DOHH2 (cell line): ENCODE measurements around the gene LIMS2.

Source experiments
- H3F3A ChIP-seq: fragments of 200-600 bp; sonication (generic), shearing (Covaris generic); 2 replicates; pipeline ENCODE4 v1.6.0; 2016; ENCODE audit warnings: antibody characterized with exemption, mild to moderate bottlenecking; ENCODE audit not compliant: control insufficient read depth, insufficient read depth
- H3K27ac ChIP-seq: fragments of 200-600 bp; sonication (generic); 2 replicates; pipeline ENCODE4 v1.5.1; 2014; ENCODE audit warnings: low read depth, mild to moderate bottlenecking, low read length, moderate library complexity
- H3K27me3 ChIP-seq: fragments of 200-600 bp; sonication (generic); 2 replicates; pipeline ENCODE4 v1.6.1; 2014; ENCODE audit warnings: mild to moderate bottlenecking, low read length, mixed read lengths; ENCODE audit not compliant: control insufficient read depth
- H3K36me3 ChIP-seq: fragments of 200-600 bp; sonication (generic); 2 replicates; pipeline ENCODE4 v1.6.1; 2014; ENCODE audit warnings: mild to moderate bottlenecking, low read length, moderate library complexity, mixed read lengths; ENCODE audit not compliant: control insufficient read depth
- H3K4me1 ChIP-seq: fragments of 200-600 bp; sonication (generic); 2 replicates; pipeline ENCODE4 v1.6.1; 2014; ENCODE audit warnings: mild to moderate bottlenecking, low read length, mixed read lengths; ENCODE audit not compliant: control insufficient read depth
- H3K4me2 ChIP-seq: fragments of 200-600 bp; sonication (generic); 2 replicates; pipeline ENCODE4 v1.6.0; 2014; ENCODE audit warnings: mild to moderate bottlenecking, low read length, moderate library complexity
- H3K4me3 ChIP-seq: fragments of 200-600 bp; sonication (generic); 2 replicates; pipeline ENCODE4 v1.5.1; 2014; ENCODE audit warnings: mild to moderate bottlenecking, low read length, mixed read lengths
- H3K79me2 ChIP-seq: fragments of 200-600 bp; sonication (generic); 2 replicates; pipeline ENCODE4 v1.6.1; 2014; ENCODE audit warnings: mild to moderate bottlenecking, low read length, mixed read lengths; ENCODE audit not compliant: control insufficient read depth
- H3K9me2 ChIP-seq: fragments of 200-600 bp; sonication (generic); replicated peaks from 2 replicates; pipeline ENCODE4 v1.6.1; 2014; ENCODE audit warnings: mild to moderate bottlenecking, low read length, mixed read lengths; ENCODE audit not compliant: control insufficient read depth
- H3K9me3 ChIP-seq: fragments of 200-600 bp; sonication (generic); 2 replicates; pipeline ENCODE4 v1.6.1; 2014; ENCODE audit warnings: antibody characterized with exemption, low read length, mixed read lengths; ENCODE audit not compliant: control insufficient read depth, insufficient read depth
- H4K20me1 ChIP-seq: fragments of 200-600 bp; sonication (generic); 2 replicates; pipeline ENCODE4 v1.6.0; 2014; ENCODE audit warnings: low read depth, mild to moderate bottlenecking, antibody characterized with exemption, low read length, moderate library complexity; ENCODE audit not compliant: control insufficient read depth, insufficient read depth
- CTCF ChIP-seq: fragments of 200-600 bp; sonication (generic); IDR thresholded peaks from one replicate; pipeline ENCODE4 v1.5.1; 2014; ENCODE audit warnings: antibody characterized with exemption, mild to moderate bottlenecking, low read depth, low read length; ENCODE audit not compliant: poor library complexity, severe bottlenecking
- EZH2phosphoT487 ChIP-seq: fragments of 200-600 bp; sonication (generic); IDR thresholded peaks from 2 replicates; pipeline ENCODE4 v1.6.1; 2017; ENCODE audit warnings: borderline replicate concordance, mild to moderate bottlenecking, antibody characterized with exemption, low read length, moderate library complexity, mixed read lengths

Gene LIMS2

GRCh38 chr2:127680706-127681287 is 5.5 kb upstream of the LIMS2 start:
- Histone ChIP-seq H3K27ac (no peak overlapping the region), H3K9me2 (no peaks in the 10 kb centered on the region), H3K4me1 (peaks cover 2% of the 10 kb centered on the region; the same call in 1 of the 2 replicates), H3K9me3 (no peaks in the 10 kb centered on the region), H3K79me2 (no peaks in the 10 kb centered on the region), H3K27me3 (peaks cover 50% of the 10 kb centered on the region), H4K20me1 (no peaks in the 10 kb centered on the region), H3K4me2 (no peak overlapping the region), H3K36me3 (no peaks in the 10 kb centered on the region), H3K4me3 (no peak overlapping the region), H3F3A (no peaks in the 10 kb centered on the region)
- TF ChIP-seq EZH2phosphoT487 (no peak), CTCF (no peak)

GRCh38 chr2:127679680-127680361 is 4.5 kb upstream of the LIMS2 start:
- H3K79me2 ChIP-seq: no peaks in the 10 kb centered on the region
- H3K4me2 ChIP-seq: no peak overlapping the region
- no peak overlapping the region for H3K4me3 ChIP-seq
- no peaks in the 10 kb centered on the region for H3K9me3 ChIP-seq
- H3K27me3 ChIP-seq: peaks cover 53% of the 10 kb centered on the region
- no peaks in the 10 kb centered on the region for H4K20me1 ChIP-seq
- no peaks in the 10 kb centered on the region for H3K36me3 ChIP-seq
- H3K27ac ChIP-seq: no peak overlapping the region
- peaks cover 2% of the 10 kb centered on the region; the same call in 1 of the 2 replicates for H3K4me1 ChIP-seq
- H3K9me2 ChIP-seq: no peaks in the 10 kb centered on the region
- no peaks in the 10 kb centered on the region for H3F3A ChIP-seq
- TF ChIP-seq CTCF (no peak), EZH2phosphoT487 (no peak)

- Histone ChIP-seq H3K9me3 (no peaks in the 10 kb centered on the region), H3K36me3 (no peaks in the 10 kb centered on the region), H3K27me3 (peaks cover 61% of the 10 kb centered on the region), H3F3A (no peaks in the 10 kb centered on the region), H3K9me2 (no peaks in the 10 kb centered on the region), H3K4me1 (peaks cover 2% of the 10 kb centered on the region; the same call in 1 of the 2 replicates), H3K79me2 (no peaks in the 10 kb centered on the region), H3K27ac (no peak overlapping the region), H3K4me2 (no peak overlapping the region), H3K4me3 (no peak overlapping the region), H4K20me1 (no peaks in the 10 kb centered on the region)
- TF ChIP-seq EZH2phosphoT487: no peak
- TF ChIP-seq CTCF: no peak
Measured at GRCh38 chr2:127678991-127679390, 3.7 kb upstream of the LIMS2 start.
